Measurements from ENCODE around the gene TAT.

TAT gene

DNA sequence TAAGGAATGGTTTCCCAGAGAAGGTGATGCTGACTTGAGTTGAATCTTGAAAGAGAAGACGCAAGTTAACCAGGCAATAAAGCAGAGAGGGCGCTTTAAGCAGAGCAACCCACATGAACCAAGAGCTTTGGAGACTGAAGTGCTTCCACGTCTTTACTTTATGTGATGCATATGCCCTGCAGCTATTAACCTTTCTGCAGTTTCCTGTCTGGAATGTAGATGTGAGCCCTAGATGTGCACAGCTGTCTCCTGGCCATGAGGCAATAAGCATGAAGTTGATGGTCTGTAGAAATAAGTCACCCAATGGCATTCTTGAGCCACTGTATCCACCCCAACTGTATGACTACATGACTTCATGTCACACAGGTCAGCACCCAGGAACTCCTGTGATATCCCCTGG lies 56.3 kb downstream of the TAT start:
- no peak for FAIRE-seq
- no peak for TF ChIP-seq TAF1 (IDR thresholded peaks at IDR 0.05; ENCODE audit: low read depth, low read length)
- TF ChIP-seq POLR2A (IDR thresholded peaks at IDR 0.05; ENCODE audit: low read depth, low read length): no peak
- no peak for TF ChIP-seq PAX5 (IDR thresholded peaks at IDR 0.05; ENCODE audit: insufficient read depth, low read length, severe bottlenecking)
- TF ChIP-seq POLR2AphosphoS5 (IDR thresholded peaks at IDR 0.05; ENCODE audit: low read depth, low read length): no peak
- no peak for TF ChIP-seq POU2F2 (IDR thresholded peaks at IDR 0.05; ENCODE audit: low read depth, low read length)
- no peak for TF ChIP-seq SPI1 (IDR thresholded peaks at IDR 0.05; ENCODE audit: low read depth, low read length)
- no peak for DNase-seq (ENCODE audit: insufficient read length, low spot score)

Data from GM12891 (cell line).